T follicular helper cell (primary cell): ENCODE results near the gene TKTL1.

Source experiments
- DNase-seq: peaks from one replicate; pipeline ENCODE4 v3.0.0-alpha.2; 2020; ENCODE audit warnings: low read depth

Gene TKTL1

DNA sequence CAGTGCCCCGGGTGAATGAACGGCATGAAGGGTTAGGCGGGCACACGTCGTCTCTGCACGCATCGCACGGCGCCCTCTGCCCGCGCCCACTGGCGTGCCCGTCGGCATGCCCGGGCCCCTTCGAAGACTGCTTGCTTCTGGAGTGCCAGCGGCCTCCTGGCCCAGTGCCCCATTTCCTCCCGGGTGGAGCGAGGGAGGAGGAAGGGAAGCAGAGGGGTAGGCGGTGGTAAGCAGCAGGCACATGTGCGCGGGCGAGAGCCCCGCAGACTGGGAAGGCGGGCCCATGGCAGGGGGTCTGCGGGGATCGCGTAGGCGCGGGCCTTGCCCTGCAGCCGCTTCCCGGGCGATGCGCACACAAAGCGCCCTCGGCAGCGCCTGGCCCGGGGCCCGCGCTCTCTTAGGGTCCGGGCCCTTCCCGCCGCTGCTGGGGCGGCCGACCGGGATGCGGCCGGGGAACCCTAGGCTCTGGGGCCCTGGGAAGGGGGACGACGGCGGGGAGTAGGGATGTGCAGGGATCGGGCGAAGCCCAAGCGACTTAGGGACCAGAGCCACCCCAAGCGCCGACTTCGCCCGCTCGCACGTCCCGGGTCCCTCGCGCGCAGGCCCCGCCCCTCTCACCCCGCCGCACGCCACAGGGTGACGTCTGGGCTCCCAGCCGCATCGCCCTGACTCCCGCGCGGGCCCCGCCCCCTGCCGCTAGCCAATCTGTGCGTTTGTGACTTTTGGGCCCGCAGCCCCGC lies 82.6 kb downstream of the TKTL1 start:
- DNase-seq = no peak

GRCh38 chrX:154378799-154379568 lies 83.4 kb downstream of the TKTL1 start, which contains the start of gene EMD:
TSS of gene EMD (plus strand) at chrX:154379295. CDS start at chrX:154379485, 190 bp downstream.
- peak; percentile 94 for DNase-seq

DNA sequence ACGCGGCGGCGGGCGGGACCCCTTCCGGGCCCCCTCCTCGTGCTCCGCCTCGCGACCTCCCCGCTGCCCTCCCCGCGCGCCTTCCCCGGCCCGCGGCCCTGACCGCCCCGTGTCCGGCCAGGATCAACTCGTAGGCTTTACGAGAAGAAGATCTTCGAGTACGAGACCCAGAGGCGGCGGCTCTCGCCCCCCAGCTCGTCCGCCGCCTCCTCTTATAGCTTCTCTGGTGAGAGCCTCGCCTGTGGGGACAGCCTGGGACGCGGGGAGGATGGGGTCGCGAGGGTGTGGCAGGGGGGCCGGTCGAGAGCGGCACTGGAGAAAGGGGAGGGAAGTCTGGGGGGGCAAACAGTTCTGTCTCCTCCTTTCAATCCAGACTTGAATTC lies 84.0 kb downstream of the TKTL1 start:
- DNase-seq = no peak
